ENCODE data around the gene SPATA33.

GRCh38 chr16:89629827-89630610 lies 27.6 kb upstream of the SPATA33 start:
- TF ChIP-seq POLR2A (IDR thresholded peaks at IDR 0.05), result no peak
- TF ChIP-seq, protein P1, sequence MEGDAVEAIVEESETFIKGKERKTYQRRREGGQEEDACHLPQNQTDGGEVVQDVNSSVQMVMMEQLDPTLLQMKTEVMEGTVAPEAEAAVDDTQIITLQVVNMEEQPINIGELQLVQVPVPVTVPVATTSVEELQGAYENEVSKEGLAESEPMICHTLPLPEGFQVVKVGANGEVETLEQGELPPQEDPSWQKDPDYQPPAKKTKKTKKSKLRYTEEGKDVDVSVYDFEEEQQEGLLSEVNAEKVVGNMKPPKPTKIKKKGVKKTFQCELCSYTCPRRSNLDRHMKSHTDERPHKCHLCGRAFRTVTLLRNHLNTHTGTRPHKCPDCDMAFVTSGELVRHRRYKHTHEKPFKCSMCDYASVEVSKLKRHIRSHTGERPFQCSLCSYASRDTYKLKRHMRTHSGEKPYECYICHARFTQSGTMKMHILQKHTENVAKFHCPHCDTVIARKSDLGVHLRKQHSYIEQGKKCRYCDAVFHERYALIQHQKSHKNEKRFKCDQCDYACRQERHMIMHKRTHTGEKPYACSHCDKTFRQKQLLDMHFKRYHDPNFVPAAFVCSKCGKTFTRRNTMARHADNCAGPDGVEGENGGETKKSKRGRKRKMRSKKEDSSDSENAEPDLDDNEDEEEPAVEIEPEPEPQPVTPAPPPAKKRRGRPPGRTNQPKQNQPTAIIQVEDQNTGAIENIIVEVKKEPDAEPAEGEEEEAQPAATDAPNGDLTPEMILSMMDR (IDR thresholded peaks at IDR 0.05), result no peak
